EL (cell line): Measurements from ENCODE around the gene TMOD2.
"Not testable (repeated sequence)": the region's sequence is repeated elsewhere in the genome, so short reads cannot be mapped to it uniquely, and the experiment has no call there.

Experiments
- DNase-seq: peaks from one replicate; pipeline ENCODE4 v3.0.0-alpha.2; 2016

The TMOD2 gene

GRCh38 chr15:51775967-51776816 is 24.8 kb downstream of the TMOD2 start:
- DNase-seq: peak; percentile 34

- DNase-seq: peak; percentile 67
Observed at GRCh38 chr15:51776952-51777569, 25.7 kb downstream of the TMOD2 start.

GRCh38 chr15:51780636-51781035 is 29.2 kb downstream of the TMOD2 start:
- DNase-seq: peak; percentile 12

- DNase-seq: no peak
Observed at GRCh38 chr15:51781506-51781905, 30.1 kb downstream of the TMOD2 start.

- peak; percentile 31 for DNase-seq
Observed at GRCh38 chr15:51782357-51782896, 31.0 kb downstream of the TMOD2 start.

GRCh38 chr15:51783967-51784366 is 32.6 kb downstream of the TMOD2 start:
- no peak for DNase-seq

- not testable (repeated sequence) for DNase-seq
Observed at GRCh38 chr15:51787130-51787529, 35.7 kb downstream of the TMOD2 start.

GRCh38 chr15:51792474-51792873 is 41.1 kb downstream of the TMOD2 start:
- not testable (repeated sequence) for DNase-seq

GRCh38 chr15:51793521-51794305 is 42.3 kb downstream of the TMOD2 start:
- DNase-seq: no peak

GRCh38 chr15:51796847-51797401 is 45.5 kb downstream of the TMOD2 start:
- DNase-seq: no peak

- no peak for DNase-seq
Observed at GRCh38 chr15:51798281-51798680, 46.9 kb downstream of the TMOD2 start.

- no peak for DNase-seq
Observed at GRCh38 chr15:51799282-51800252, 48.2 kb downstream of the TMOD2 start.

GRCh38 chr15:51801391-51801835 is 50.0 kb downstream of the TMOD2 start:
- DNase-seq: peak; percentile 18

- DNase-seq: no peak
Observed at GRCh38 chr15:51802593-51802992, 51.2 kb downstream of the TMOD2 start.

GRCh38 chr15:51803965-51804364 is 52.6 kb downstream of the TMOD2 start:
- DNase-seq: no peak

GRCh38 chr15:51806123-51806522 is 54.7 kb downstream of the TMOD2 start:
- no peak for DNase-seq

GRCh38 chr15:51809457-51809856 is 58.1 kb downstream of the TMOD2 start:
- no peak for DNase-seq

GRCh38 chr15:51812598-51812997 is 61.2 kb downstream of the TMOD2 start:
- DNase-seq: no peak

GRCh38 chr15:51814606-51815005 is 63.2 kb downstream of the TMOD2 start:
- DNase-seq: no peak

- no peak for DNase-seq
Observed at GRCh38 chr15:51816611-51817010, 65.2 kb downstream of the TMOD2 start.

GRCh38 chr15:51818150-51818549 is 66.8 kb downstream of the TMOD2 start:
- no peak for DNase-seq

- no peak for DNase-seq
Observed at GRCh38 chr15:51825698-51826097, 74.3 kb downstream of the TMOD2 start.
